Trophoblast cell (in vitro differentiated cells and primary cell): Measurements from ENCODE around the gene ZPBP2.

Source experiments
- DNase-seq, 2 donors: peaks; one replicate each; pipeline ENCODE4 v3.0.0-alpha.2; 2016
- H2AFZ ChIP-seq: 2 replicates; pipeline ENCODE4 v1.6.1; 2013; ENCODE audit warnings: low read length, moderate library complexity, mild to moderate bottlenecking; ENCODE audit not compliant: insufficient read depth, poor library complexity
- H2AK5ac ChIP-seq: 2 replicates; pipeline ENCODE4 v1.6.1; 2013; ENCODE audit warnings: mild to moderate bottlenecking, low read length
- H2BK120ac ChIP-seq: 2 replicates; pipeline ENCODE4 v1.6.1; 2013; ENCODE audit warnings: low read length, mild to moderate bottlenecking, moderate library complexity; ENCODE audit not compliant: insufficient read depth, poor library complexity
- H2BK12ac ChIP-seq: 2 replicates; pipeline ENCODE4 v1.6.1; 2013; ENCODE audit warnings: mild to moderate bottlenecking, low read length, moderate library complexity
- H2BK5ac ChIP-seq: 2 replicates; pipeline ENCODE4 v1.6.1; 2013; ENCODE audit warnings: low read length, low read depth, moderate library complexity, mild to moderate bottlenecking; ENCODE audit not compliant: poor library complexity
- H3K14ac ChIP-seq: 2 replicates; pipeline ENCODE4 v1.6.1; 2013; ENCODE audit warnings: mild to moderate bottlenecking, low read length
- H3K18ac ChIP-seq: 2 replicates; pipeline ENCODE4 v1.6.1; 2013; ENCODE audit warnings: mild to moderate bottlenecking, low read length
- H3K23ac ChIP-seq: 2 replicates; pipeline ENCODE4 v1.6.1; 2013; ENCODE audit warnings: low read length
- H3K27ac ChIP-seq: 2 replicates; pipeline ENCODE4 v1.5.1; 2013; ENCODE audit warnings: low read depth, mild to moderate bottlenecking, inconsistent platforms, low read length, moderate library complexity
- H3K27me3 ChIP-seq: 2 replicates; pipeline ENCODE4 v1.6.1; 2013; ENCODE audit warnings: inconsistent platforms, mild to moderate bottlenecking, low read length, moderate library complexity; ENCODE audit not compliant: insufficient read depth
- H3K36me3 ChIP-seq, 2 experiments: 1 replicate in 1 of 2; 2 replicates in 1 of 2; pipeline ENCODE4 v1.6.1; 2013; ENCODE audit warnings: low read length in 2 of 2, mild to moderate bottlenecking in 2 of 2, moderate library complexity in 1 of 2; ENCODE audit not compliant: insufficient read depth in 2 of 2, control insufficient read depth in 1 of 2
- H3K4ac ChIP-seq: 2 replicates; pipeline ENCODE4 v1.6.1; 2013; ENCODE audit warnings: low read depth, mild to moderate bottlenecking, low read length, moderate library complexity
- H3K4me1 ChIP-seq, 2 experiments: 1 replicate in 1 of 2; 2 replicates in 1 of 2; pipeline ENCODE4 v1.6.1; 2013; ENCODE audit warnings: low read length in 2 of 2, mild to moderate bottlenecking in 2 of 2, moderate library complexity in 1 of 2; ENCODE audit not compliant: insufficient read depth in 2 of 2, control insufficient read depth in 1 of 2
- H3K4me2 ChIP-seq: 2 replicates; pipeline ENCODE4 v1.6.1; 2013; ENCODE audit warnings: inconsistent platforms, mild to moderate bottlenecking, low read length, moderate library complexity
- H3K4me3 ChIP-seq: 2 replicates; pipeline ENCODE4 v1.5.1; 2013; ENCODE audit warnings: mild to moderate bottlenecking, low read depth, low read length, inconsistent platforms
- H3K79me1 ChIP-seq: one replicate; pipeline ENCODE4 v1.6.1; 2013; ENCODE audit warnings: low read length
- H3K79me2 ChIP-seq: 2 replicates; pipeline ENCODE4 v1.6.1; 2013; ENCODE audit warnings: low read length, mild to moderate bottlenecking; ENCODE audit not compliant: control insufficient read depth, insufficient read depth, poor library complexity
- H3K9ac ChIP-seq: 2 replicates; pipeline ENCODE4 v1.6.1; 2013; ENCODE audit warnings: mild to moderate bottlenecking, low read length
- H3K9me3 ChIP-seq: 2 replicates; pipeline ENCODE4 v1.6.1; 2013; ENCODE audit warnings: low read depth, mild to moderate bottlenecking, control low read depth, inconsistent platforms, low read length; ENCODE audit not compliant: insufficient read depth
- H4K12ac ChIP-seq: 2 replicates; pipeline ENCODE4 v1.6.1; 2013; ENCODE audit warnings: low read depth, mild to moderate bottlenecking, low read length, moderate library complexity
- H4K8ac ChIP-seq: 2 replicates; pipeline ENCODE4 v1.6.1; 2013; ENCODE audit warnings: low read depth, mild to moderate bottlenecking, low read length, moderate library complexity
- H4K91ac ChIP-seq: one replicate; pipeline ENCODE4 v1.6.1; 2013; ENCODE audit warnings: low read depth, mild to moderate bottlenecking, low read length, moderate library complexity
- WGBS: extraction: QIAGEN DNeasy Blood & Tissue Kit; methylation state at CpG from one replicate; pipeline ENCODE4 v1.1.7; 2013; ENCODE audit warnings: missing lambda C conversion rate; ENCODE audit not compliant: insufficient read length, insufficient coverage; ENCODE audit errors: extremely low coverage; 5-methylcytosine and 5-hydroxymethylcytosine counted together

ZPBP2 gene

DNA sequence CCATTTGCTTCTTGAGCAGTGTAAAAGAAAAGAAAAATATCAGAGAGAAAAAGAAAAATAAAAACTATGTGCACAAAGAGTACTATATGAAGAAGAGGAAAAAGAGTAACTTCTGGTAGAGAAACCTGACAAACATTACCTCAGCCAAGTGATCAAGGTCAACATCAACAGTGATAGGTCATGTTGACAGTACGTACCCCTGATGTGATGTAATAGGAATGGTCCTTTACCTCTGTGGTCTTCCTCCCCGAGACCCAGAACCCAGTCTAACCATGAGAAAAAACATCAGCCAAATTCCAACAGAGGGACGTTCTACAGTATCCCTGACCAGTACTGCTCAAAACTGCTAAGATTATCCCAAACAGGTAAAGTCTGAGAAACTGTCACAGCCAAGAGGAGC, 46.0 kb downstream of the ZPBP2 start:
- Histone ChIP-seq H3K4me3 (no peak overlapping the region), H3K4me2 (no peak overlapping the region), H4K12ac (no peak overlapping the region), H2AFZ (no peak overlapping the region), H3K79me1 (no peaks in the 10 kb centered on the region), H4K8ac (no peak overlapping the region), H2BK120ac (no peak overlapping the region), H3K4me1 (no peaks in the 10 kb centered on the region), H2AK5ac (no peak overlapping the region), H2BK5ac (no peak overlapping the region), H2BK12ac (no peak overlapping the region), H3K27ac (no peak overlapping the region), H3K4ac (no peak overlapping the region), H3K14ac (no peak overlapping the region), H4K91ac (no peak overlapping the region), H3K18ac (no peak overlapping the region), H3K9ac (no peak overlapping the region), H3K36me3 (peaks cover 11 to 18% of the 10 kb centered on the region in 2 experiments), H3K23ac (no peak overlapping the region), H3K27me3 (no peaks in the 10 kb centered on the region), H3K9me3 (no peaks in the 10 kb centered on the region), H3K79me2 (no peaks in the 10 kb centered on the region)
- DNase-seq = no peak
- WGBS = no CpG with 5 or more reads among the region's 3 CpGs

DNA sequence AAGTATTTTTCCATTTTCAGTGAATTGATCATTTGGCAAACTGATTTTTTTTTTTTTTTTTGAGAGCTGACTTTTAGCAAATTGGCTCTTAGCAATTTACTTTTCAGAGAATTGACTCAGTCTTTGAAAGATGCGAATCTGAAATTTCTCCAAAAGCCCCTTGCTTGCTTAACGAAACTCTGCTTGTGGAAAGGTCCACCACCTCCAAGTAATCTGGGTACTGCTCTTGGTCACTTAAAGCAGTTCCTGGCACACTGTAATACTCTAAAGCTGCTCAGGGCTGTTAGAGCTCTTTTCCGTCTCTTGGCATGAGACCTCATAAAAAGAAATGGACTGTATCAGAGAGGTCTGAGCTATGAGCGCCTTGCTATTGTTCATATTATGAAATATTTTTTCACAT, 47.6 kb downstream of the ZPBP2 start:
- Histone ChIP-seq H3K9me3 (no peaks in the 10 kb centered on the region), H2BK5ac (no peak overlapping the region), H2BK12ac (no peak overlapping the region), H3K4me2 (no peak overlapping the region), H3K36me3 (peaks cover 17 to 23% of the 10 kb centered on the region in 2 experiments), H3K4me3 (no peak overlapping the region), H3K18ac (no peak overlapping the region), H3K14ac (no peak overlapping the region), H3K4me1 (no peaks in the 10 kb centered on the region), H3K9ac (no peak overlapping the region), H4K12ac (no peak overlapping the region), H3K79me2 (no peaks in the 10 kb centered on the region), H3K27ac (no peak overlapping the region), H3K4ac (no peak overlapping the region), H2AFZ (no peak overlapping the region), H3K27me3 (no peaks in the 10 kb centered on the region), H4K8ac (no peak overlapping the region), H3K79me1 (no peaks in the 10 kb centered on the region), H4K91ac (no peak overlapping the region), H3K23ac (no peak overlapping the region), H2BK120ac (no peak overlapping the region), H2AK5ac (no peak overlapping the region)
- no CpG with 5 or more reads among the region's 4 CpGs for WGBS
- no peak for DNase-seq

DNA sequence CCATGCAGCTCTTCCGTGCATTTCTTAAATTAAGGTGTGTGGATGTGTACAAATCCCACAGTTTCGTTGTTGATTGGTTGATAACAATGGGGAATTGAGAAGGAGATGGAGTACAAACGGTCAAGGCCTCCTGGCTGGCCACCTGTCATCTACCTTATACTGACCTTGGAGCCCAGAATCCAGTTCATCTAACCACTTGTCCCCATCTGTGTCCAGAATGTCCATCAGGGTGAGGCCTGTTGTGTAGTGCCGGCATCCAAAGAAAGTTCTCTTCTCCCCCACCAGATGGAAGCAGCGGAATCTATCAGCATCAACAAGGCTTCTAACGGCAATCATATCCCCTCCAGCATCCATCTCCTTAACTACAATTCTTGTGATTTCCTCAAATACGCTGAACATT, 48.9 kb downstream of the ZPBP2 start:
- Histone ChIP-seq H3K4ac (no peak overlapping the region), H3K79me2 (no peaks in the 10 kb centered on the region)
- no CpG with 5 or more reads among the region's 7 CpGs for WGBS

GRCh38 chr17:39919087-39919683, 51.2 kb downstream of the ZPBP2 start:
- Histone ChIP-seq H3K4me2 (no peak overlapping the region), H3K4ac (no peak overlapping the region), H3K79me1 (no peaks in the 10 kb centered on the region), H3K27ac (no peak overlapping the region), H3K9me3 (no peaks in the 10 kb centered on the region), H2BK120ac (no peak overlapping the region), H3K4me1 (peaks cover 4 to 5% of the 10 kb centered on the region in 2 experiments), H3K18ac (no peak overlapping the region), H3K36me3 (peaks cover 42 to 43% of the 10 kb centered on the region in 2 experiments), H2AFZ (no peak overlapping the region), H4K91ac (no peak overlapping the region), H3K9ac (no peak overlapping the region), H4K12ac (no peak overlapping the region), H2AK5ac (no peak overlapping the region), H3K14ac (no peak overlapping the region), H2BK5ac (no peak overlapping the region), H2BK12ac (no peak overlapping the region), H3K79me2 (no peaks in the 10 kb centered on the region), H3K4me3 (no peak overlapping the region), H4K8ac (no peak overlapping the region), H3K23ac (no peak overlapping the region), H3K27me3 (no peaks in the 10 kb centered on the region)
- WGBS = no CpG with 5 or more reads among the region's 9 CpGs
- DNase-seq = peak; percentile 81 to 84

More for the DNA sequence above, 48.9 kb downstream of the ZPBP2 start:
- H2AFZ ChIP-seq = no peak overlapping the region
- no peak overlapping the region for H3K27ac ChIP-seq
- H3K18ac ChIP-seq = no peak overlapping the region
- H4K91ac ChIP-seq = no peak overlapping the region
- H3K4me1 ChIP-seq = no peaks in the 10 kb centered on the region
- H4K8ac ChIP-seq = no peak overlapping the region
- H4K12ac ChIP-seq = no peak overlapping the region
- no peak overlapping the region for H3K23ac ChIP-seq
- no peak overlapping the region for H2BK120ac ChIP-seq
- DNase-seq = no peak
- no peak overlapping the region for H3K9ac ChIP-seq
- H3K14ac ChIP-seq = no peak overlapping the region
- no peak overlapping the region for H3K4me2 ChIP-seq
- H2BK12ac ChIP-seq = no peak overlapping the region
- H3K36me3 ChIP-seq = peaks cover 24 to 27% of the 10 kb centered on the region in 2 experiments
- no peaks in the 10 kb centered on the region for H3K79me1 ChIP-seq
- no peak overlapping the region for H2AK5ac ChIP-seq
- no peak overlapping the region for H2BK5ac ChIP-seq
- H3K9me3 ChIP-seq = no peaks in the 10 kb centered on the region
- no peak overlapping the region for H3K4me3 ChIP-seq
- no peaks in the 10 kb centered on the region for H3K27me3 ChIP-seq
